ENCODE data around the gene NUCKS1. TPM values are rescaled to one million over a fixed set of nuclear protein-coding genes. Genes with fewer than 3 reads are reported as not detected.

Gene NUCKS1
- total RNA-seq, 4 donors from 2014 or later: 54.8 to 84.8 (median 71.2) TPM

GRCh38 chr1:205710201-205711062 is 39.5 kb downstream of the NUCKS1 start:
- no peak for ATAC-seq (ENCODE audit: low FRiP score)
- no peak for DNase-seq (ENCODE audit: low spot score)
- TF ChIP-seq, protein P1, sequence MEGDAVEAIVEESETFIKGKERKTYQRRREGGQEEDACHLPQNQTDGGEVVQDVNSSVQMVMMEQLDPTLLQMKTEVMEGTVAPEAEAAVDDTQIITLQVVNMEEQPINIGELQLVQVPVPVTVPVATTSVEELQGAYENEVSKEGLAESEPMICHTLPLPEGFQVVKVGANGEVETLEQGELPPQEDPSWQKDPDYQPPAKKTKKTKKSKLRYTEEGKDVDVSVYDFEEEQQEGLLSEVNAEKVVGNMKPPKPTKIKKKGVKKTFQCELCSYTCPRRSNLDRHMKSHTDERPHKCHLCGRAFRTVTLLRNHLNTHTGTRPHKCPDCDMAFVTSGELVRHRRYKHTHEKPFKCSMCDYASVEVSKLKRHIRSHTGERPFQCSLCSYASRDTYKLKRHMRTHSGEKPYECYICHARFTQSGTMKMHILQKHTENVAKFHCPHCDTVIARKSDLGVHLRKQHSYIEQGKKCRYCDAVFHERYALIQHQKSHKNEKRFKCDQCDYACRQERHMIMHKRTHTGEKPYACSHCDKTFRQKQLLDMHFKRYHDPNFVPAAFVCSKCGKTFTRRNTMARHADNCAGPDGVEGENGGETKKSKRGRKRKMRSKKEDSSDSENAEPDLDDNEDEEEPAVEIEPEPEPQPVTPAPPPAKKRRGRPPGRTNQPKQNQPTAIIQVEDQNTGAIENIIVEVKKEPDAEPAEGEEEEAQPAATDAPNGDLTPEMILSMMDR (IDR thresholded peaks at IDR 0.05): no peak

DNA sequence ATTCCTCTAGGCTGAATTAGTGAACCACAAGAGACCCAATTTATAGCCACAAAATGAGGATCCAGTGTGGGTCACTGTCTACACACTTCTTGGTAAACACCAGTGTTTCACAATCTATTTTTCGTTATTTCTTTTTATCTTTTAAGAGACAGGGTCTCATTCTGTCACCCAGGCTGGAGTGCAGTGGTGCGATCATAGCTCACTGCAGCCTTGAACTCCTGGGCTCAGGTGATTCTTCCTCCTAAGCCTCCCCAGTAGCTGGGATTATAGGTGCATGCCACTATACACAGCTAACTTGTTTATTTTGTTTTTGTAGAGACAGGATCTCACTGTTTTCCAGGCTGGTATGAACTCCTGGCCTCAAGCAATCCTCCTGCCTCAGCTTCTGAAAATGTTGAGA is 40.3 kb downstream of the NUCKS1 start:
- no peak for DNase-seq (ENCODE audit: low spot score)
- no peak for ATAC-seq (ENCODE audit: low FRiP score)
- TF ChIP-seq, protein P1 (IDR thresholded peaks at IDR 0.05): no peak

- TF ChIP-seq, protein P1 (IDR thresholded peaks at IDR 0.05): no peak
- DNase-seq (ENCODE audit: low spot score): no peak
- no peak for ATAC-seq (ENCODE audit: low FRiP score)
Observed at GRCh38 chr1:205709059-205709398, 41.0 kb downstream of the NUCKS1 start.

DNA sequence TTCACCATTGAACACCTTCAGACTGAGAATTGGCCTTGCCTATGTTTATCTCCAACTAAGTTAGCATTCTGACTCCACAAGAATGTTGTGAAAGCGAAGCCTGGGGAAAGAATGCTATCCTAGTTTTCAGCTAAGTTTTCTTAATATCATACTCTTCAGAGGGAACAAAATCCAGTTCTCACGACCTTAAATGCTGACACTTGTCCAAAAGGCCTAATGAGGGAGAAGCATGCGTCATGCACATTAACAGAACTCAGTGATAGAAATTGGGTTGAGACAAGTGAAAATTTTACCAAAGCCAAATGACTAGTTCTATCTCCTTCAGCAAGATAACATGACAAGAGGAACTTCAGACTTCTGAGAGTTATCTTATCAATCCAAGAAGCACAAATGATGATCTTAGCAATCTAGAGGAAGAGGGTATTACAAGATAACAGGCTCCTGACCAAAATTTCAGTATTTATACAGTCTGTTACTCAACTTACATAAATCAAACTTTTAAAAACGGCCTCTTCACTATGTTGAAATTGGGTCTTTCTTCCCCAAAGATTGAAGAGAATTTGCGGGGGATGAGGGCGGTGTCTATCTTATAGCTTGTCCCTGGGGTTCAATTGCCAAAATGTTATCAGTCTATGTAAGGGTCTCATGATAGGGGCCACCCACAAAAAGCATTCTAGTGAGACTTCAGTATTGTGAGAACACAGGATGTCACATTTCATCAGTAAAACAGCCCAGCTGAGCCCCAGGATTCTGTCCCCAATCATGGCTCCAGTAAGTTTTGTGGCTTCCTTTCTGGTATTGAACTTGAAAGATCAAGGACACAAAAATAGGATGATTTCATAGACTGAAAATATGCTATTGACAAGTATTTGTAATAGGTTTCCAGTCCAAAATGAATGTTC is 43.1 kb downstream of the NUCKS1 start:
- TF ChIP-seq, protein P1 (IDR thresholded peaks at IDR 0.05): no peak
- DNase-seq (ENCODE audit: low spot score) (no peak), ATAC-seq (ENCODE audit: low FRiP score) (peak; percentile 77)

GRCh38 chr1:205704903-205705302 is 45.1 kb downstream of the NUCKS1 start:
- ATAC-seq (ENCODE audit: low FRiP score) (no peak), DNase-seq (ENCODE audit: low spot score) (no peak)

GRCh38 chr1:205703072-205703471 is 46.9 kb downstream of the NUCKS1 start:
- DNase-seq (ENCODE audit: low spot score) (no peak), ATAC-seq (ENCODE audit: low FRiP score) (no peak)
- TF ChIP-seq, protein P1 (IDR thresholded peaks at IDR 0.05): no peak

More at GRCh38 chr1:205704903-205705302, 45.1 kb downstream of the NUCKS1 start:
- TF ChIP-seq, protein P1 (IDR thresholded peaks at IDR 0.05): no peak

Data from omental fat pad (tissue), 4 donors.